Activated CD4-positive, alpha-beta T cell treated with anti-CD3 and anti-CD28 coated beads for 36 hours (primary cell): ENCODE results near the gene SPAG17. TPM values are rescaled to one million over a fixed set of nuclear protein-coding genes. Genes with fewer than 3 reads are reported as not detected.

Source experiments
- ATAC-seq: fragments of 200-7000 bp; cut with Tn5 transposase; one replicate; pipeline ENCODE4 v1.10.0; 2021; ENCODE audit warnings: mild to moderate bottlenecking, moderate library complexity
- CTCF ChIA-PET: fragments of 350-600 bp; sonication (Branson Sonifier 250); formaldehyde crosslinking; loops from one replicate; lab custom pipeline; 2021; ENCODE audit warnings: antibody characterized with exemption; lab: Charles Lee
- POLR2A ChIA-PET: fragments of 350-600 bp; sonication (Branson Sonifier 250); formaldehyde crosslinking; loops from one replicate; lab custom pipeline; 2021; ENCODE audit warnings: antibody characterized with exemption, inconsistent platforms; lab: Charles Lee
- DNase-seq: peaks from one replicate; pipeline ENCODE4 v3.0.0-alpha.2; 2020
- H3K27ac Mint-ChIP-seq: one replicate; pipeline ENCODE4 v1.8.0; 2021; ENCODE audit warnings: mixed read lengths
- H3K27me3 Mint-ChIP-seq: one replicate; pipeline ENCODE4 v1.8.0; 2021; ENCODE audit warnings: mixed read lengths
- H3K36me3 Mint-ChIP-seq: one replicate; pipeline ENCODE4 v1.8.0; 2021; ENCODE audit warnings: low read depth, mixed read lengths
- H3K4me1 Mint-ChIP-seq: one replicate; pipeline ENCODE4 v1.8.0; 2021; ENCODE audit warnings: mixed read lengths
- H3K4me3 Mint-ChIP-seq: one replicate; pipeline ENCODE4 v1.8.0; 2021; ENCODE audit warnings: mild to moderate bottlenecking, moderate library complexity, mixed read lengths
- H3K9me3 Mint-ChIP-seq: one replicate; pipeline ENCODE4 v1.8.0; 2021; ENCODE audit warnings: low read depth, mixed read lengths
- intact Hi-C, 2 experiments: fragments of 100-400 bp; cut with DNase I in 1 of 2; cut with micrococcal nuclease in 1 of 2; formaldehyde crosslinking; loops; one replicate each; pipeline versions ENCODE4 v1.14.2 to v1.15.1; 2022 to 2024; cut with DNase I, micrococcal nuclease
- total RNA-seq, 2 experiments: library from RNA; stranded (reverse); gene quantifications; one replicate each; pipeline ENCODE4 v1.2.3, GENCODE V29; 2021

Gene SPAG17
- total RNA-seq, 2 experiments from 2014 or later: not detected

DNA sequence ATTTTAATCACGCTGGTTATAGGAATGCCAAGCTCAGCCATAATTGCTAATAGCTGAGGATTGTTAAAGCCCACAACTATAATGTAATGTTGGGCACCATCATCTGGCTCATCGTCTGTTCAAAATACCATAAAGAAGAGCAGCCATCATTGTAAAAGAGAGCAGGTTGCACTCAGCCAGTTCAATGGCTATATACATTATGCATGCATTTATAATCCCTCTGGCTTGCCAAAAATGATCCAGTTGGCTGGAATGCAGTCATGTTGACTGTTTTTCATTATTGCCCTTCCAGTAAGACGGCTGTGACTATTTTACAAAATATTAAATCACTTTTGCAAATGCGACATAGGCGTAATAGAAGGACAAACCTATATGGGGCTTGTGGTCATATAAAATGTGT, 85.3 kb downstream of the SPAG17 start:
- POLR2A ChIA-PET: no interaction called here
- Mint-ChIP-seq H3K27ac (no peak overlapping the region), H3K27me3 (peaks cover 6% of the 10 kb centered on the region)

DNA sequence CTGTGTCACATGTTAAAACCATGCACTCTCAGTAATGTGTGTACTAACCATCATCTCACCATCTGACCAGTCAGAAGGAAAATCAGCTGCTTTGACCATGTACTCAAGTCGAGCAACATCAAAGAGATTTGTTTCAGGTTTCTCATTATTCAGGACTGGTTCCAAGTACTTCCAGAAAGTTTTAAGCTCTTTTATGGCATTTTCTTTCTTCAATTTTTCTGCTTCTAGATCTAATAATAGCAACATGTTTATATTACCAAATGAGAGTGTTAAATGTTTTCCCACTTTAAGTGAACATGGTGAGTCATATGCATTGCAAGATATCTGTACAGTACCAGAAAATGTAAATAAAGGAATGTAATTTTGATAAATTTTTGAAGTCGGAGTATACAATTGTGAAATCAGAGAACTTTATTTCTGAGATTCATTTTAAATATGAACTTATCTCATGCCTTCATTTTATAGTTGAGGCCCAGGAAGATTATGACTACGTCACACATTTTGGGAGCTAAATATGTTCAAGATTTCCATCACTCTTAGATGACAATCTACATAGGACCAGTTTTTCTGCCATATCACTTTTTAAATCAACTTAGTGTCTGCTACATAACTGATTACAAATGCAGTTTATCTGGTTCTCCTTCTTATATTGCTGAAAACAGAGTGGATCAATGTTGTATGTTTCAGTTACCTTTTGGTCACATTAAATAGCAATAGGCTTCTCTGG, 87.2 kb downstream of the SPAG17 start:
- no peak overlapping the region for H3K27ac Mint-ChIP-seq
- intact Hi-C loops: no loop called here
- peaks cover 6% of the 10 kb centered on the region for H3K27me3 Mint-ChIP-seq
- ChIA-PET POLR2A (interaction anchor here (0.6 kb wide), 1 partner anchor 262 kb away, joined by 3 read pairs; no protein-coding TSS in a partner anchor), CTCF (interaction anchor here (1.4 kb wide), 1 partner anchor 25 kb away, joined by 4 read pairs; no protein-coding TSS in a partner anchor)
- no peaks in the 10 kb centered on the region for H3K36me3 Mint-ChIP-seq
- no peaks in the 10 kb centered on the region for H3K4me1 Mint-ChIP-seq
- ATAC-seq: no peak
- no peaks in the 10 kb centered on the region for H3K9me3 Mint-ChIP-seq
- no peak overlapping the region for H3K4me3 Mint-ChIP-seq
- no peak for DNase-seq

More for the DNA sequence above, 85.3 kb downstream of the SPAG17 start:
- ATAC-seq (no peak), DNase-seq (no peak)
- Mint-ChIP-seq H3K9me3 (no peaks in the 10 kb centered on the region), H3K4me3 (no peak overlapping the region), H3K36me3 (no peaks in the 10 kb centered on the region), H3K4me1 (no peaks in the 10 kb centered on the region)
- CTCF ChIA-PET: no interaction called here
- intact Hi-C loops: no loop called here

GRCh38 chr1:118093017-118093416, 92.0 kb downstream of the SPAG17 start:
- H3K27me3 Mint-ChIP-seq: peaks cover 3% of the 10 kb centered on the region
- POLR2A ChIA-PET: no interaction called here
- H3K4me1 Mint-ChIP-seq: no peaks in the 10 kb centered on the region
- CTCF ChIA-PET: interaction anchor here (0.9 kb wide), 1 partner anchor 12 kb away, joined by 3 read pairs; no protein-coding TSS in a partner anchor
- H3K4me3 Mint-ChIP-seq: no peak overlapping the region
- no peak overlapping the region for H3K27ac Mint-ChIP-seq
- intact Hi-C loops: no loop called here
- H3K9me3 Mint-ChIP-seq: no peaks in the 10 kb centered on the region
- ATAC-seq (no peak), DNase-seq (no peak)
- H3K36me3 Mint-ChIP-seq: no peaks in the 10 kb centered on the region

- Mint-ChIP-seq H3K4me1 (no peaks in the 10 kb centered on the region), H3K9me3 (no peaks in the 10 kb centered on the region), H3K4me3 (no peak overlapping the region), H3K27ac (no peak overlapping the region), H3K27me3 (no peaks in the 10 kb centered on the region), H3K36me3 (no peaks in the 10 kb centered on the region)
- intact Hi-C loops: no loop called here
- ChIA-PET POLR2A (no interaction called here), CTCF (no interaction called here)
- DNase-seq (no peak), ATAC-seq (no peak)
These were observed 94.9 kb downstream of the SPAG17 start for GRCh38 chr1:118090130-118090529.

DNA sequence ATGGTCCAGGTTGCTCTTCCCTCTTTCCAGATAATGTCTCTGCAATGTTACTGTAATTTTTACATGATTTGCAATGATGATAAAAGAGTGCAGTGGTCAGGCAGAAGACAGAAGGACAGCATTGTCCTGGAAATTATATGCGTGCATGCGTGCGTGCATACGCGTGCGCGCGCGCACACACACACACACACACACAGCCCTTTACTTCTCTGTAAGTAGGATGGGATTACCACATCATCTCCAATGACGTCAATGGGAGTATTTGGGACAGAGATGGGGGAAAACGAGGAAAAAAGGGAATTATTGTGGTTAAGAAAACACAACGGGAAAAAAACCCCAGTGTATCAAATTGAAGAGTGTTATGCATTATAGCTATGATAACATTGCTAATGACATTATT, 99.7 kb downstream of the SPAG17 start:
- peaks cover 4% of the 10 kb centered on the region for H3K4me1 Mint-ChIP-seq
- intact Hi-C loops: no loop called here
- no peaks in the 10 kb centered on the region for H3K9me3 Mint-ChIP-seq
- ChIA-PET POLR2A (no interaction called here), CTCF (interaction anchor here (0.6 kb wide), 1 partner anchor 19 kb away, joined by 3 read pairs; no protein-coding TSS in a partner anchor)
- peaks cover 8% of the 10 kb centered on the region for H3K27me3 Mint-ChIP-seq
- no peak overlapping the region for H3K4me3 Mint-ChIP-seq
- ATAC-seq (no peak), DNase-seq (no peak)
- H3K27ac Mint-ChIP-seq: no peak overlapping the region
- no peaks in the 10 kb centered on the region for H3K36me3 Mint-ChIP-seq

GRCh38 chr1:118084400-118084799, 100.6 kb downstream of the SPAG17 start:
- Mint-ChIP-seq H3K27me3 (peaks cover 8% of the 10 kb centered on the region), H3K4me3 (no peak overlapping the region), H3K36me3 (no peaks in the 10 kb centered on the region), H3K27ac (no peak overlapping the region), H3K4me1 (peaks cover 4% of the 10 kb centered on the region), H3K9me3 (no peaks in the 10 kb centered on the region)
- ATAC-seq (no peak), DNase-seq (no peak)
- ChIA-PET POLR2A (no interaction called here), CTCF (no interaction called here)
- intact Hi-C loops: no loop called here

DNA sequence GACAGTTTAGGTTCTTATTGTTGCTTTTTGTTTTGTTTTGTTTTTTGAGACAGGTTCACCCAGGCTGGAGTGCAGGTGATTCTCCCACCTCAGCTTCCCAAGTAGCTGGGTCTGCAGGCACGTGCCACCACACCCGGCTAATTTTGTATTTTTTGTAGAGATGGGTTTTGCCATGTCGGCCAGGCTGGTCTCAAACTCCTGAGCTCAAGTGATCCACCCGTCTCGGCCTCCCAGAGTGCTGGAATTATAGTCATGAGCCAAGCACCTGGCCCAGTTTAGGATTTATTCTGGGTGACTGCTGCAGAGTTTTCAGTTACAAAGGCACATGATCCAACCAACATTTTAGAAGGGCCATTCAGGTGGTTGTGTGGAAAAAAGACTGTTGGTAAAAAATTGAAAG, 102.0 kb downstream of the SPAG17 start:
- CTCF ChIA-PET: no interaction called here
- intact Hi-C loops: no loop called here
- H3K27me3 Mint-ChIP-seq: peaks cover 8% of the 10 kb centered on the region
- H3K9me3 Mint-ChIP-seq: no peaks in the 10 kb centered on the region
- no peaks in the 10 kb centered on the region for H3K36me3 Mint-ChIP-seq
- no peak overlapping the region for H3K4me3 Mint-ChIP-seq
- no peak for ATAC-seq
- POLR2A ChIA-PET: no interaction called here
- no peak overlapping the region for H3K27ac Mint-ChIP-seq
- DNase-seq: no peak
- H3K4me1 Mint-ChIP-seq: peaks cover 4% of the 10 kb centered on the region

- H3K36me3 Mint-ChIP-seq: no peaks in the 10 kb centered on the region
- intact Hi-C loops: no loop called here
- CTCF ChIA-PET: interaction anchor here (0.7 kb wide), 1 partner anchor 92 kb away, joined by 3 read pairs; no protein-coding TSS in a partner anchor
These were observed 103.6 kb downstream of the SPAG17 start for GRCh38 chr1:118081387-118081786.

DNA sequence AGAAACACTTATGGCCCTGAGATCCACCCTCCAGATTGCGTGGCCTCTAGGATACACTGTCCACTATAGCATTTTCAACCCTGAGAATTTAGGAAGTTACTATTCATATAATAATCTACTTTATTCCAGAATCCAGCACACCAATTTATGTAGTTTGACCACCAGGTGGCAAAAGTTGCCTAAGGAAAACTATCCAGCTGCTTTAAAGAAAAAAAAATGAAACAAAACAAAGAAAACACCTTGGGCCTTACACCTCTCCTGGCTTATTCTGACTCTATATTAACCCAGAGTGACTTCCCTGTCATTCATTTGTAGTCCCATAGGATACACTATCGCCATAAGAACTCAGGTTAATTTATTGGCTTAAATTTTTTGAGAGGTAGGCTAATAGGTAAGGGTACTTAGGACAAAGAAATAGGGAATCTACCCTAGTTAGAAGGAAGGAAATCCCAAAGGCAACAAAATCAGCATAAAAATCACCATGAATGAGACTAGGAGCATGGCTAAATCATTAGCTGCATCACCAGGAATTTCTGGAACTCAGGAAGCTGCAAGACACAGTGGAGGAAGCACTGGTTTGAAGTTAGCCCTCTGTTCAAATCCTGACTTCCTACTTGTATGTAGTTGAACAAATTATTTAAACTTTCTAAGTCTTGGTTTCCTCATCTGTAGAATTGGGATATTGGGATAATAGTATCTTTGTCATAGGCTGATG, 107.5 kb downstream of the SPAG17 start:
- H3K36me3 Mint-ChIP-seq: no peaks in the 10 kb centered on the region

More at GRCh38 chr1:118081387-118081786, 103.6 kb downstream of the SPAG17 start:
- Mint-ChIP-seq H3K27me3 (peaks cover 8% of the 10 kb centered on the region), H3K9me3 (no peaks in the 10 kb centered on the region), H3K27ac (no peak overlapping the region), H3K4me1 (peaks cover 4% of the 10 kb centered on the region), H3K4me3 (no peak overlapping the region)
- DNase-seq: no peak
- ATAC-seq: no peak
- POLR2A ChIA-PET: no interaction called here

GRCh38 chr1:118075116-118075515, 109.9 kb downstream of the SPAG17 start:
- Mint-ChIP-seq H3K4me1 (no peaks in the 10 kb centered on the region), H3K4me3 (no peak overlapping the region), H3K27me3 (peaks cover 4% of the 10 kb centered on the region), H3K36me3 (no peaks in the 10 kb centered on the region), H3K9me3 (no peaks in the 10 kb centered on the region), H3K27ac (no peak overlapping the region)
- POLR2A ChIA-PET: no interaction called here
- intact Hi-C loops: no loop called here
- no peak for DNase-seq
- no peak for ATAC-seq
- CTCF ChIA-PET: interaction anchor here (0.8 kb wide), 1 partner anchor 130 kb away, joined by 3 read pairs; no protein-coding TSS in a partner anchor

More for the DNA sequence above, 107.5 kb downstream of the SPAG17 start:
- CTCF ChIA-PET: no interaction called here
- Mint-ChIP-seq H3K4me3 (no peak overlapping the region), H3K4me1 (peaks cover 4% of the 10 kb centered on the region), H3K27me3 (peaks cover 7% of the 10 kb centered on the region), H3K9me3 (no peaks in the 10 kb centered on the region), H3K27ac (no peak overlapping the region)
- no peak for DNase-seq
- intact Hi-C loops: loop anchor here in 1 of 2 experiments (2.0 kb wide), 1 partner anchor 931 kb away; no protein-coding TSS in a partner anchor
- POLR2A ChIA-PET: no interaction called here
- no peak for ATAC-seq

- no peak for ATAC-seq
- CTCF ChIA-PET: interaction anchor here (1.0 kb wide), 1 partner anchor 24 kb away, joined by 4 read pairs; no protein-coding TSS in a partner anchor
- no peaks in the 10 kb centered on the region for H3K9me3 Mint-ChIP-seq
- peaks cover 4% of the 10 kb centered on the region for H3K27me3 Mint-ChIP-seq
- H3K27ac Mint-ChIP-seq: no peak overlapping the region
- H3K4me1 Mint-ChIP-seq: no peaks in the 10 kb centered on the region
- POLR2A ChIA-PET: interaction anchor here (0.6 to 0.7 kb wide), 2 partner anchors 20 to 55 kb away, joined by 3 to 4 read pairs; no protein-coding TSS in a partner anchor
- no peak overlapping the region for H3K4me3 Mint-ChIP-seq
- intact Hi-C loops: no loop called here
- H3K36me3 Mint-ChIP-seq: no peaks in the 10 kb centered on the region
- no peak for DNase-seq
These were observed 111.2 kb downstream of the SPAG17 start for GRCh38 chr1:118073648-118074435.
